GM12891 (cell line): Measurements from ENCODE around the gene APBA2.
"Not testable (repeated sequence)": the region's sequence is repeated elsewhere in the genome, so short reads cannot be mapped to it uniquely, and the experiment has no call there.

Experiments
- DNase-seq: peaks from one replicate; pipeline ENCODE4 v3.0.0; 2011; ENCODE audit warnings: low spot score; ENCODE audit not compliant: insufficient read length
- FAIRE-seq: peaks from 2 replicates; lab custom pipeline; 2011; peaks lifted over from hg19 to GRCh38; lab: Jason Lieb, UNC
- PAX5 ChIP-seq: IDR thresholded peaks from 2 replicates; pipeline ENCODE4 v1.6.1; 2011; ENCODE audit warnings: low read length, moderate library complexity, mild to moderate bottlenecking; ENCODE audit not compliant: insufficient read depth, severe bottlenecking
- POLR2A ChIP-seq: IDR thresholded peaks from 2 replicates; pipeline ENCODE4 v1.6.1; 2011; ENCODE audit warnings: low read depth, low read length, control low read depth
- POLR2AphosphoS5 ChIP-seq: IDR thresholded peaks from 2 replicates; pipeline ENCODE4 v1.6.1; 2011; ENCODE audit warnings: low read depth, low read length, control low read depth
- POU2F2 ChIP-seq: IDR thresholded peaks from 2 replicates; pipeline ENCODE4 v1.6.1; 2011; ENCODE audit warnings: low read depth, mild to moderate bottlenecking, control low read depth, low read length, moderate library complexity
- SPI1 ChIP-seq: IDR thresholded peaks from 2 replicates; pipeline ENCODE4 v1.6.1; 2011; ENCODE audit warnings: low read depth, low read length, control low read depth
- TAF1 ChIP-seq: IDR thresholded peaks from 2 replicates; pipeline ENCODE4 v1.6.1; 2011; ENCODE audit warnings: low read depth, low read length, control low read depth

The APBA2 gene

GRCh38 chr15:29012097-29012496 lies 126.3 kb downstream of the APBA2 start:
- TF ChIP-seq TAF1 = no peak
- no peak for TF ChIP-seq POLR2AphosphoS5
- no peak for TF ChIP-seq POLR2A
- no peak for TF ChIP-seq POU2F2
- no peak for TF ChIP-seq PAX5
- no peak for TF ChIP-seq SPI1
- DNase-seq = no peak
- no peak for FAIRE-seq

- FAIRE-seq = no peak
- DNase-seq = no peak
- TF ChIP-seq SPI1 (no peak), POLR2AphosphoS5 (no peak), PAX5 (no peak), TAF1 (no peak), POU2F2 (no peak), POLR2A (no peak)
Measured at GRCh38 chr15:29014493-29014892, 128.7 kb downstream of the APBA2 start.

- TF ChIP-seq SPI1 (no peak), POU2F2 (no peak), PAX5 (no peak), POLR2A (no peak), TAF1 (no peak), POLR2AphosphoS5 (no peak)
- no peak for DNase-seq
- no peak for FAIRE-seq
Measured at GRCh38 chr15:29016518-29016917, 130.7 kb downstream of the APBA2 start.

- DNase-seq (no peak), FAIRE-seq (no peak)
- TF ChIP-seq POLR2AphosphoS5 (no peak), POU2F2 (no peak), POLR2A (no peak), TAF1 (no peak), SPI1 (no peak), PAX5 (no peak)
Measured at GRCh38 chr15:29018120-29018805, 132.5 kb downstream of the APBA2 start.

GRCh38 chr15:29018995-29019976 lies 133.5 kb downstream of the APBA2 start:
- FAIRE-seq (no peak), DNase-seq (no peak)
- TF ChIP-seq POLR2A (no peak), PAX5 (no peak), TAF1 (no peak), SPI1 (no peak), POLR2AphosphoS5 (no peak), POU2F2 (no peak)

GRCh38 chr15:29021857-29022256 lies 136.1 kb downstream of the APBA2 start:
- FAIRE-seq (no peak), DNase-seq (no peak)
- TF ChIP-seq POLR2AphosphoS5 (no peak), PAX5 (no peak), SPI1 (no peak), POLR2A (no peak)

- no peak for DNase-seq
- TF ChIP-seq PAX5 (no peak), POLR2A (no peak), SPI1 (no peak), TAF1 (no peak)
- FAIRE-seq = no peak
Measured at GRCh38 chr15:29024662-29025061, 138.9 kb downstream of the APBA2 start.

GRCh38 chr15:29025411-29025810 lies 139.6 kb downstream of the APBA2 start:
- FAIRE-seq, DNase-seq: not testable (repeated sequence)

GRCh38 chr15:29028158-29028557 lies 142.4 kb downstream of the APBA2 start:
- not testable (repeated sequence) for DNase-seq, FAIRE-seq
